Transverse colon (tissue), 4 donors: ENCODE data around the gene ANGPTL2. TPM values are rescaled to one million over a fixed set of nuclear protein-coding genes. Genes with fewer than 3 reads are reported as not detected.

ENCODE experiments used
- DNase-seq: peaks from one replicate; pipeline ENCODE4 v3.0.0-alpha.2; 2019
- H3K27ac ChIP-seq, 4 donors: fragments of 200-600 bp; sonication (generic); 2 replicates each; pipeline ENCODE4 v1.5.1; 2016 to 2018; ENCODE audit warnings: inconsistent platforms in 4 of 4
- H3K27me3 ChIP-seq: fragments of 200-600 bp; sonication (generic); 2 replicates; pipeline ENCODE4 v1.5.1; 2017; ENCODE audit warnings: inconsistent platforms
- H3K36me3 ChIP-seq, 4 donors: fragments of 200-600 bp; sonication (generic); 2 replicates each; pipeline ENCODE4 v1.5.1; 2017 to 2019; ENCODE audit warnings: inconsistent platforms in 4 of 4
- H3K4me1 ChIP-seq, 4 donors: fragments of 200-600 bp; sonication (generic); 2 replicates each; pipeline ENCODE4 v1.5.1; 2017 to 2020; ENCODE audit warnings: inconsistent platforms in 4 of 4
- H3K4me3 ChIP-seq, 4 donors: fragments of 200-600 bp; sonication (generic); 1 replicate in 1 of 4; 2 replicates in 3 of 4; pipeline versions ENCODE4 v1.5.1 to v1.6.1; 2017 to 2019; ENCODE audit warnings: inconsistent platforms in 4 of 4
- H3K9me3 ChIP-seq, 2 donors: fragments of 200-600 bp; sonication (generic); 2 replicates each; pipeline ENCODE4 v1.5.1; 2017 to 2019; ENCODE audit warnings: inconsistent platforms in 2 of 2
- CTCF ChIP-seq, 5 experiments: fragments of 200-600 bp in 3 of 5; fragments of 450-650 bp in 2 of 5; sonication (generic) in 3 of 5; IDR thresholded peaks; 1 replicate in 2 of 5; 2 replicates in 3 of 5; pipeline ENCODE4 v1.5.1; 2016 to 2017; ENCODE audit warnings: antibody characterized with exemption in 5 of 5, inconsistent platforms in 3 of 5, mild to moderate bottlenecking in 2 of 5, moderate library complexity in 1 of 5
- EP300 ChIP-seq: sonication (generic); formaldehyde crosslinking; IDR thresholded peaks from one replicate; pipeline ENCODE4 v1.6.1; 2017; ENCODE audit warnings: antibody characterized with exemption, low read depth
- POLR2A ChIP-seq: fragments of 450-650 bp; IDR thresholded peaks from one replicate; pipeline ENCODE4 v1.6.1; 2016; ENCODE audit warnings: antibody characterized with exemption, mild to moderate bottlenecking, moderate library complexity
- POLR2AphosphoS5 ChIP-seq, 3 donors: sonication (generic); formaldehyde crosslinking; IDR thresholded peaks; one replicate each; pipeline ENCODE4 v1.6.1; 2016; ENCODE audit warnings: antibody characterized with exemption in 3 of 3
- WGBS, 2 donors: methylation state at CpG; one replicate each; pipeline ENCODE4 v1.1.5; 2018; ENCODE audit warnings: low coverage in 1 of 2; 5-methylcytosine and 5-hydroxymethylcytosine counted together
- in situ Hi-C, 4 donors: fragments of 200-750 bp; cut with MboI; loops; one replicate each; pipeline versions ENCODE4 v1.15.0 to v1.15.1; 2017; ENCODE audit warnings: low sequenced_read_pairs in 3 of 4, low pct_ligation_motif_present in 1 of 4, low pct_unique_long_range_greater_than_20kb in 1 of 4
- intact Hi-C: fragments of 100-400 bp; cut with DNase I; formaldehyde crosslinking; loops from one replicate; pipeline ENCODE4 v1.15.1; 2023; ENCODE audit warnings: low total_unique reads
- total RNA-seq, 4 donors: library from RNA; depleted of rRNA; stranded (reverse); fragments of >200 nt; gene quantifications; one replicate each; pipeline ENCODE4 v1.1.0, GENCODE V29; 2016

The ANGPTL2 gene
- total RNA-seq, 4 donors from 2014 or later: 11.0 to 30.8 (median 13.1) TPM

GRCh38 chr9:127119320-127119709 is 3.1 kb downstream of the ANGPTL2 start:
- in situ Hi-C loops: no loop called here
- 90% methylated on average over 4 of the region's 4 CpGs; no CpG with 5 or more reads in 1 of the 2 donors for WGBS, 2 donors
- no peaks in the 10 kb centered on the region for H3K27me3 ChIP-seq
- peaks cover 0 to 34% (median 11%) of the 10 kb centered on the region in 4 donors for H3K4me1 ChIP-seq
- no peaks in the 10 kb centered on the region for H3K36me3 ChIP-seq
- H3K4me3 ChIP-seq: no peak overlapping the region
- DNase-seq: no peak
- intact Hi-C loops: no loop called here
- H3K27ac ChIP-seq: no peak overlapping the region
- no peak for TF ChIP-seq POLR2AphosphoS5 (IDR thresholded peaks at IDR 0.05)
- TF ChIP-seq CTCF (IDR thresholded peaks at IDR 0.05): no peak
- TF ChIP-seq EP300: no peak
- TF ChIP-seq POLR2A: no peak
- H3K9me3 ChIP-seq: no peaks in the 10 kb centered on the region

GRCh38 chr9:127118597-127119319 is 3.7 kb downstream of the ANGPTL2 start:
- Histone ChIP-seq H3K4me1 (peaks cover 0 to 34% (median 10%) of the 10 kb centered on the region in 4 donors), H3K27me3 (no peaks in the 10 kb centered on the region), H3K27ac (no peak overlapping the region), H3K36me3 (no peaks in the 10 kb centered on the region), H3K9me3 (no peaks in the 10 kb centered on the region), H3K4me3 (no peak overlapping the region)
- intact Hi-C loops: no loop called here
- no peak for TF ChIP-seq POLR2A
- TF ChIP-seq CTCF (IDR thresholded peaks at IDR 0.05): no peak
- no peak for TF ChIP-seq POLR2AphosphoS5 (IDR thresholded peaks at IDR 0.05)
- TF ChIP-seq EP300: no peak
- WGBS, 2 donors: 82 to 83% methylated on average over 1 to 8 of the region's 8 CpGs
- DNase-seq: no peak
- in situ Hi-C loops: no loop called here

GRCh38 chr9:127117801-127118200 is 4.6 kb downstream of the ANGPTL2 start:
- 92 to 94% methylated on average over 3 to 4 of the region's 4 CpGs for WGBS, 2 donors
- peaks cover 0 to 32% (median 3%) of the 10 kb centered on the region in 4 donors for H3K4me1 ChIP-seq
- H3K4me3 ChIP-seq: no peak overlapping the region
- no peaks in the 10 kb centered on the region for H3K9me3 ChIP-seq
- in situ Hi-C loops: no loop called here
- H3K27me3 ChIP-seq: no peaks in the 10 kb centered on the region
- no peaks in the 10 kb centered on the region for H3K36me3 ChIP-seq
- intact Hi-C loops: no loop called here
- H3K27ac ChIP-seq: no peak overlapping the region
- no peak for DNase-seq
- TF ChIP-seq POLR2A (no peak), EP300 (no peak), POLR2AphosphoS5 (IDR thresholded peaks at IDR 0.05) (no peak), CTCF (IDR thresholded peaks at IDR 0.05) (no peak)

- no peak overlapping the region for H3K4me3 ChIP-seq
- no peaks in the 10 kb centered on the region for H3K9me3 ChIP-seq
- H3K27me3 ChIP-seq: no peaks in the 10 kb centered on the region
- intact Hi-C loops (no loop called here), in situ Hi-C loops (no loop called here)
- TF ChIP-seq POLR2A: no peak
- no peak for TF ChIP-seq POLR2AphosphoS5 (IDR thresholded peaks at IDR 0.05)
- H3K4me1 ChIP-seq: peaks cover 0 to 39% (median 2%) of the 10 kb centered on the region in 4 donors
- H3K36me3 ChIP-seq: no peaks in the 10 kb centered on the region
- 66% methylated on average over 2 of the region's 2 CpGs; no CpG with 5 or more reads in 1 of the 2 donors for WGBS, 2 donors
- no peak overlapping the region for H3K27ac ChIP-seq
- DNase-seq: no peak
Measured at GRCh38 chr9:127116957-127117356, 5.5 kb downstream of the ANGPTL2 start.
